PC-3 (cell line): ENCODE measurements around the gene MACROD2.

Source experiments
- CTCF ChIP-seq: fragments of 300-600 bp; sonication (generic); conservative IDR thresholded peaks from 2 replicates; pipeline ENCODE4 v1.5.1; 2017; ENCODE audit warnings: antibody characterized with exemption, low read depth, mild to moderate bottlenecking, low read length
- EZH2 ChIP-seq: fragments of 300-600 bp; sonication (generic); IDR thresholded peaks from one replicate; pipeline ENCODE4 v1.6.1; 2017; ENCODE audit warnings: antibody characterized with exemption, mild to moderate bottlenecking, low read length; ENCODE audit not compliant: unreplicated experiment
- EZH2phosphoT487 ChIP-seq: fragments of 300-600 bp; sonication (generic); IDR thresholded peaks from 2 replicates; pipeline ENCODE4 v1.6.1; 2018; ENCODE audit warnings: mild to moderate bottlenecking, antibody characterized with exemption, low read length, borderline replicate concordance

GRCh38 chr20:14234666-14235295 lies 239.5 kb downstream of the MACROD2 start:
- TF ChIP-seq CTCF: no peak
- no peak for TF ChIP-seq EZH2
- no peak for TF ChIP-seq EZH2phosphoT487
